B cell (primary cell): ENCODE data around the gene NRN1L. TPM values are rescaled to one million over a fixed set of nuclear protein-coding genes. Genes with fewer than 3 reads are reported as not detected.

Experiments used
- ATAC-seq: fragments of 200-7000 bp; cut with Tn5 transposase; one replicate; pipeline ENCODE4 v1.10.0; 2021; ENCODE audit warnings: low read depth, mild to moderate bottlenecking, moderate number of reproducible peaks, moderate library complexity
- CTCF ChIA-PET: fragments of 350-600 bp; sonication (Branson Sonifier 250); formaldehyde crosslinking; loops from one replicate; lab custom pipeline; 2021; ENCODE audit warnings: antibody characterized with exemption, inconsistent platforms; lab: Charles Lee
- POLR2A ChIA-PET: fragments of 350-600 bp; sonication (Branson Sonifier 250); formaldehyde crosslinking; loops from one replicate; lab custom pipeline; 2021; ENCODE audit warnings: antibody characterized with exemption; lab: Charles Lee
- DNase-seq: peaks from one replicate; pipeline ENCODE4 v3.0.0; 2013
- H2AFZ ChIP-seq: 2 replicates; pipeline ENCODE4 v1.6.1; 2012; ENCODE audit warnings: mild to moderate bottlenecking, low read depth, low read length; ENCODE audit not compliant: insufficient read depth, poor library complexity, severe bottlenecking
- H3K27ac ChIP-seq, 2 donors: 1 replicate in 1 of 2; 2 replicates in 1 of 2; pipeline ENCODE4 v1.5.1; 2012 to 2013; ENCODE audit warnings: low read length in 2 of 2, mild to moderate bottlenecking in 2 of 2, moderate library complexity in 1 of 2
- H3K27me3 ChIP-seq, 4 experiments: fragments of 200-600 bp in 1 of 4; sonication (generic) in 1 of 4; replicated peaks in 1 of 4; 1 replicate in 2 of 4; 2 replicates in 2 of 4; pipeline versions ENCODE4 v1.6.1 to v1.7.0; 2013 to 2016; ENCODE audit warnings: low read length in 3 of 4, mild to moderate bottlenecking in 2 of 4, mixed read lengths in 1 of 4, moderate library complexity in 1 of 4; ENCODE audit not compliant: insufficient read depth in 4 of 4, control insufficient read depth in 3 of 4; ENCODE audit errors: control extremely low read depth in 1 of 4
- H3K36me3 ChIP-seq, 2 experiments: replicated peaks in 1 of 2; 1 replicate in 1 of 2; 2 replicates in 1 of 2; pipeline versions ENCODE4 v1.6.1 to v1.7.1; 2013; ENCODE audit warnings: low read length in 1 of 2; ENCODE audit not compliant: insufficient read depth in 2 of 2, control insufficient read depth in 1 of 2; ENCODE audit errors: control extremely low read depth in 1 of 2, extremely low read depth in 1 of 2
- H3K4me1 ChIP-seq, 2 donors: fragments of 200-600 bp in 1 of 2; sonication (generic) in 1 of 2; 1 replicate in 1 of 2; 2 replicates in 1 of 2; pipeline versions ENCODE4 v1.5.1 to v1.6.1; 2013 to 2017; ENCODE audit warnings: low read length in 2 of 2; ENCODE audit not compliant: control insufficient read depth in 2 of 2, insufficient read depth in 2 of 2
- H3K4me2 ChIP-seq: replicated peaks from 2 replicates; pipeline ENCODE3; 2012; ENCODE audit warnings: mild to moderate bottlenecking, low read depth, low read length; ENCODE audit not compliant: poor library complexity, severe bottlenecking
- H3K4me3 ChIP-seq, 5 experiments: fragments of 200-600 bp in 1 of 5; sonication (generic) in 1 of 5; 1 replicate in 3 of 5; 2 replicates in 2 of 5; pipeline versions ENCODE4 v1.5.1 to v1.7.0; 2011 to 2016; ENCODE audit warnings: low read length in 4 of 5, mild to moderate bottlenecking in 4 of 5, low read depth in 2 of 5, control low read depth in 1 of 5, moderate library complexity in 1 of 5; ENCODE audit not compliant: insufficient read depth in 1 of 5; ENCODE audit errors: control extremely low read depth in 1 of 5, extremely low read depth in 1 of 5
- H3K79me2 ChIP-seq: fragments of 200-600 bp; sonication (generic); one replicate; pipeline ENCODE4 v1.6.0; 2016; ENCODE audit warnings: low read length; ENCODE audit not compliant: control insufficient read depth, insufficient read depth
- H3K9ac ChIP-seq: fragments of 200-600 bp; sonication (generic); 2 replicates; pipeline ENCODE4 v1.6.1; 2017; ENCODE audit warnings: mild to moderate bottlenecking, low read length, moderate library complexity
- H3K9me3 ChIP-seq, 3 donors: one replicate each; pipeline versions ENCODE4 v1.6.1 to v1.7.1; 2013; ENCODE audit warnings: low read length in 2 of 3; ENCODE audit not compliant: control insufficient read depth in 2 of 3, insufficient read depth in 1 of 3; ENCODE audit errors: control extremely low read depth in 1 of 3
- H4K20me1 ChIP-seq: 2 replicates; pipeline ENCODE4 v1.6.0; 2012; ENCODE audit warnings: mild to moderate bottlenecking, low read length; ENCODE audit not compliant: insufficient read depth, control insufficient read depth, poor library complexity, severe bottlenecking
- H3K27ac Mint-ChIP-seq: one replicate; pipeline ENCODE4 v1.8.0; 2021; ENCODE audit warnings: mixed read lengths
- H3K27me3 Mint-ChIP-seq: one replicate; pipeline ENCODE4 v1.8.0; 2021; ENCODE audit warnings: mixed read lengths
- H3K4me1 Mint-ChIP-seq: one replicate; pipeline ENCODE4 v1.8.0; 2021; ENCODE audit warnings: mixed read lengths
- H3K4me3 Mint-ChIP-seq: one replicate; pipeline ENCODE4 v1.8.0; 2021; ENCODE audit warnings: mixed read lengths
- H3K9me3 Mint-ChIP-seq: one replicate; pipeline ENCODE4 v1.8.0; 2022; ENCODE audit warnings: mixed read lengths; ENCODE audit not compliant: insufficient read depth
- CTCF ChIP-seq: fragments of 200-600 bp; IDR thresholded peaks from one replicate; pipeline ENCODE4 v1.8.0; 2022; ENCODE audit warnings: antibody characterized with exemption, mild to moderate bottlenecking
- EZH2 ChIP-seq: IDR thresholded peaks from 2 replicates; pipeline ENCODE4 v1.6.1; 2012; ENCODE audit warnings: borderline replicate concordance, low read depth, mild to moderate bottlenecking, moderate library complexity, low read length; ENCODE audit not compliant: insufficient read depth, poor library complexity, severe bottlenecking
- WGBS: methylation state at CpG from one replicate; pipeline ENCODE4 v1.1.5; 2013; ENCODE audit warnings: missing lambda C conversion rate; ENCODE audit not compliant: insufficient coverage; 5-methylcytosine and 5-hydroxymethylcytosine counted together
- intact Hi-C: fragments of 100-400 bp; cut with micrococcal nuclease; formaldehyde crosslinking; loops from one replicate; pipeline ENCODE4 v1.10.0; 2022
- polyA plus RNA-seq: library from polyadenylated mRNA; depleted of rRNA; stranded (reverse); fragments of >200 nt; gene quantifications from 2 replicates; pipeline ENCODE4 v1.2.3, GENCODE V29; 2012
- total RNA-seq, 2 donors: library from RNA; stranded (reverse); fragments of 120-200 nt in 1 of 2; gene quantifications; 1 replicate in 1 of 2; 2 replicates in 1 of 2; pipeline versions ENCODE4 v1.2.3 to v1.2.4, GENCODE V29; 2013 to 2022

NRN1L gene
- total and polyA plus RNA-seq, 2 donors (not counting 1 experiment from before 2014, with no cell fraction given) = 2.1 to 4.1 TPM

GRCh38 chr16:67886387-67886786 is 1.7 kb downstream of the NRN1L start:
- Mint-ChIP-seq H3K9me3 (no peaks in the 10 kb centered on the region), H3K4me1 (no peaks in the 10 kb centered on the region), H3K27me3 (no peaks in the 10 kb centered on the region), H3K4me3 (no peak overlapping the region), H3K27ac (no peak overlapping the region)
- Histone ChIP-seq H3K9ac (no peak overlapping the region), H3K4me2 (no peak overlapping the region), H2AFZ (no peak overlapping the region), H3K9me3 (no peaks in the 10 kb centered on the region), H4K20me1 (no peaks in the 10 kb centered on the region), H3K36me3 (peaks cover 0 to 44% of the 10 kb centered on the region in 2 experiments), H3K4me3 (no peak overlapping the region), H3K4me1 (no peaks in the 10 kb centered on the region), H3K27me3 (no peaks in the 10 kb centered on the region), H3K79me2 (peaks cover 6% of the 10 kb centered on the region), H3K27ac (no peak overlapping the region)
- TF ChIP-seq EZH2 (no peak), CTCF (no peak)
- WGBS = 100% methylated on average over 3 of the region's 5 CpGs
- CTCF ChIA-PET = interaction anchor here (1.0 to 9.3 kb wide), 8 partner anchors 127 to 366 kb away, joined by 3 to 151 read pairs (median 4); no protein-coding TSS in a partner anchor
- POLR2A ChIA-PET = no interaction called here
- ATAC-seq = no peak
- intact Hi-C loops = no loop called here
- no peak for DNase-seq

- peaks cover 17% of the 10 kb centered on the region for H3K79me2 ChIP-seq
- H3K27ac Mint-ChIP-seq = no peak overlapping the region
- peaks cover 7% of the 10 kb centered on the region for H3K4me1 Mint-ChIP-seq
- no peak for TF ChIP-seq EZH2
- no peak for TF ChIP-seq CTCF
- H3K9me3 ChIP-seq = no peaks in the 10 kb centered on the region
- no peak for DNase-seq
- H3K9ac ChIP-seq = no peak overlapping the region
- no peak overlapping the region for H2AFZ ChIP-seq
- ChIA-PET CTCF (interaction anchor here (1.0 to 9.3 kb wide), 4 partner anchors 11 to 152 kb away, joined by 3 to 151 read pairs (median 3); no protein-coding TSS in a partner anchor), POLR2A (no interaction called here)
- no peak overlapping the region for H3K4me3 Mint-ChIP-seq
- no peak overlapping the region for H3K27ac ChIP-seq
- intact Hi-C loops = no loop called here
- no peak for ATAC-seq
- no peaks in the 10 kb centered on the region for H3K27me3 ChIP-seq
- no peaks in the 10 kb centered on the region for H3K27me3 Mint-ChIP-seq
- H3K36me3 ChIP-seq = peaks cover 0 to 25% of the 10 kb centered on the region in 2 experiments
- no peaks in the 10 kb centered on the region for H3K9me3 Mint-ChIP-seq
- H4K20me1 ChIP-seq = peaks cover 2% of the 10 kb centered on the region
- no CpG with 5 or more reads among the region's 3 CpGs for whole genome bisulfite sequencing
- peaks cover 5 to 6% of the 10 kb centered on the region in 2 donors for H3K4me1 ChIP-seq
- H3K4me2 ChIP-seq = no peak overlapping the region
- H3K4me3 ChIP-seq = no peak overlapping the region
These were observed 3.6 kb downstream of the NRN1L start for GRCh38 chr16:67888331-67888730.
